ENCODE measurements around the gene TPRN. TPM values are rescaled to one million over a fixed set of nuclear protein-coding genes. Genes with fewer than 3 reads are reported as not detected.

TPRN gene
- total and polyA plus RNA-seq, 7 donors = 3.0 to 80.5 (median 4.6) TPM

DNA sequence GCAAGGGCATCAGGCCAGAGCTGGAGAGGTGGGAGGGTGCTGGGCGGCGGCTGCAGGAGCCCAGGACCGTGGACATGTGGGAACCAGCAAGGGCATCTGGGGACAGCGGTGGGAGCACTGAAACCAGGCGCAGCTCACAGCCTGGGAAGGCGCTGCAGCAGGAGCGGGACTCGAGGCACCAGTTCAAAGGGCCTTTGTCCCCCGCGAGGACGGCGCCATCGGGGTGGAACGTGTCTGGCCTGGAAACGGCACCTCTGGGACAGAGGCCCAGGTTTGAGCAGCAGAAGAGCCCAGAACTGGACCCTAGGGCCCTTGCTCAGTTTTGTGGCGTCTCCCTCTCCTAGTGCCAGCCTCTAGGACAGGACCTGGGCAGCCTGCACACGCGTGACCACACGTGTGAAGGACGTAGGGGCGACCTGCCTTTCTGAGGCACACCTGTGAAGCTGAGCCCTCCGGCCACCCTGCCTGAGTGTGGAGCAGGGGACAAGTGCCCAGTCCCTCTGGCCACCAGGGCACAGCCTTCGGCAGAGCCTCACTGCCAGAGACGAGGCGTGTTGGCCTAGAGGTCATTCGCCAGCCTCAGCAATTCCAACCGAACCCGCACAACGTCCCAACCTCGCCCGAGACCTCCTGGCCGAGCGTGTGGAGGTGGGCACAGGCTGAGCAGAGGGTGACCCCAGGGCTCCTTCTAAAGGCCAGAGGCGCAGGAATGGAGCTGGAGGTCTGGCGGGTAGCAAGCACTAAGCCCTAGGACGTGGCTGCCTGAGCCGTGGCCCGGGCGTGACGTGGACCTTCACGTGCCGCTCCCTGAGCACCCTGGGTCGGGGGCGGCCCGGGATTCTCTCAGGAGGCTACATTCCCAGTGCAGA lies 26.5 kb downstream of the TPRN start:
- Histone ChIP-seq H3K36me3 (peaks cover 0 to 19% (median 4%) of the 10 kb centered on the region in 4 donors), H3K4me1 (peaks cover 0 to 11% (median 9%) of the 10 kb centered on the region in 4 donors), H3K27me3 (peaks cover 17 to 48% (median 22%) of the 10 kb centered on the region in 3 donors), H3K4me3 (no peak overlapping the region), H3K9me3 (no peaks in the 10 kb centered on the region), H3K27ac (no peak overlapping the region)
- 55 to 82% methylated on average over 45 of the region's 45 CpGs for WGBS, 2 donors
- intact Hi-C loops (cut with DNase I) = no loop called here
- TF ChIP-seq, protein P1, sequence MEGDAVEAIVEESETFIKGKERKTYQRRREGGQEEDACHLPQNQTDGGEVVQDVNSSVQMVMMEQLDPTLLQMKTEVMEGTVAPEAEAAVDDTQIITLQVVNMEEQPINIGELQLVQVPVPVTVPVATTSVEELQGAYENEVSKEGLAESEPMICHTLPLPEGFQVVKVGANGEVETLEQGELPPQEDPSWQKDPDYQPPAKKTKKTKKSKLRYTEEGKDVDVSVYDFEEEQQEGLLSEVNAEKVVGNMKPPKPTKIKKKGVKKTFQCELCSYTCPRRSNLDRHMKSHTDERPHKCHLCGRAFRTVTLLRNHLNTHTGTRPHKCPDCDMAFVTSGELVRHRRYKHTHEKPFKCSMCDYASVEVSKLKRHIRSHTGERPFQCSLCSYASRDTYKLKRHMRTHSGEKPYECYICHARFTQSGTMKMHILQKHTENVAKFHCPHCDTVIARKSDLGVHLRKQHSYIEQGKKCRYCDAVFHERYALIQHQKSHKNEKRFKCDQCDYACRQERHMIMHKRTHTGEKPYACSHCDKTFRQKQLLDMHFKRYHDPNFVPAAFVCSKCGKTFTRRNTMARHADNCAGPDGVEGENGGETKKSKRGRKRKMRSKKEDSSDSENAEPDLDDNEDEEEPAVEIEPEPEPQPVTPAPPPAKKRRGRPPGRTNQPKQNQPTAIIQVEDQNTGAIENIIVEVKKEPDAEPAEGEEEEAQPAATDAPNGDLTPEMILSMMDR (IDR thresholded peaks at IDR 0.05) = no peak
- peak in 1 of 4 donors; percentile 14 for TF ChIP-seq POLR2AphosphoS5 (IDR thresholded peaks at IDR 0.05)
- no peak for DNase-seq

DNA sequence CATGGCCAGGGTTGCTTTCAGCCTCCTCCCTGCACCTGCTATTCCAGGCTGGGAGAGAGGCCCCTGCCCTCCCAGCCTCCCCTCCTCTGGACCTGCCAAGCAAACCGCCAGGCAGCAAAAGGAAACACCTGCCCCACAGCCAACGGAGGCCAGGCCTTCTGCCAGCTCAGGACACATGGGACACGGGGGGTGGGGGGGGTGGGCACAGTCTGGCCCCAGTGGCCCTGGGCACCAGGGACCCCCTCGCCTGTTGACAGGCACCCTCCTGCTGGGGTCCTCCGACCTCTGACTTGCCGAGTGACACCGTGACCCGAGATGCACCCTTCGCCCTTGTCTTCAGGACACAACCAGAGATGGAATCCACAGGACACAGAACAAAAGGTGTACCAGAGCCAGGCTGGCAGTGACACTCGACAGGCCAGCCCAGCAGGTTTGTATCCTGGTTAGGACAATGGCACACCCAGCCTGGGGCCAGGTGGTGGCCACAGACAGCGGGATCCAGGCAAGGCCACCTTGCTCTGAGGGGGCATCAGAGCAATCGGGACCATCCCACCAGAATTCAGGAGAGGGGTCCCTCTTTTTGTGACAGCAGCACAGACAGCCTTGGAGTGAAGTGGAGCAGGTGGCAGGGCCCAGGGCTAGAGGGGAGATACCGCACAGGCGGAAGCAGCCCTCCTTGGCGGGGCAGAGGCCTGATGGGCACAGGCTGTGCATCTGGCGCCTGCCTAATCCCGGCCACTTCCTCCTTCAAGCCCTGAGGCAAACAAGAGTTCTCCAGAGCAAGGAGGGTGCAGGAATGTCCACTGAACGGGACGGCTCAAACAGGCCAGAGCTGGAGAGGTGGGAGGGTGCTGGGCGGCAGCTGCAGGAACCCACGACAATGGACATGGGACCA lies 27.4 kb downstream of the TPRN start:
- peaks cover 0 to 20% (median 18%) of the 10 kb centered on the region in 4 donors for H3K4me1 ChIP-seq
- TF ChIP-seq POLR2A (IDR thresholded peaks at IDR 0.05) = no peak
- no peak for TF ChIP-seq POLR2AphosphoS5 (IDR thresholded peaks at IDR 0.05)
- no peak for TF ChIP-seq EP300 (IDR thresholded peaks at IDR 0.05)
- TF ChIP-seq, protein P1 (IDR thresholded peaks at IDR 0.05) = no peak
- peaks cover 26 to 57% (median 31%) of the 10 kb centered on the region in 3 donors for H3K27me3 ChIP-seq
- H3K27ac ChIP-seq = no peak overlapping the region
- WGBS, 2 donors = 24 to 39% methylated on average over 21 of the region's 21 CpGs
- H3K4me3 ChIP-seq = no peak overlapping the region
- DNase-seq = no peak
- intact Hi-C loops (cut with DNase I) = no loop called here
- no peaks in the 10 kb centered on the region for H3K9me3 ChIP-seq
- peaks cover 0 to 11% (median under 1%) of the 10 kb centered on the region in 4 donors for H3K36me3 ChIP-seq

DNA sequence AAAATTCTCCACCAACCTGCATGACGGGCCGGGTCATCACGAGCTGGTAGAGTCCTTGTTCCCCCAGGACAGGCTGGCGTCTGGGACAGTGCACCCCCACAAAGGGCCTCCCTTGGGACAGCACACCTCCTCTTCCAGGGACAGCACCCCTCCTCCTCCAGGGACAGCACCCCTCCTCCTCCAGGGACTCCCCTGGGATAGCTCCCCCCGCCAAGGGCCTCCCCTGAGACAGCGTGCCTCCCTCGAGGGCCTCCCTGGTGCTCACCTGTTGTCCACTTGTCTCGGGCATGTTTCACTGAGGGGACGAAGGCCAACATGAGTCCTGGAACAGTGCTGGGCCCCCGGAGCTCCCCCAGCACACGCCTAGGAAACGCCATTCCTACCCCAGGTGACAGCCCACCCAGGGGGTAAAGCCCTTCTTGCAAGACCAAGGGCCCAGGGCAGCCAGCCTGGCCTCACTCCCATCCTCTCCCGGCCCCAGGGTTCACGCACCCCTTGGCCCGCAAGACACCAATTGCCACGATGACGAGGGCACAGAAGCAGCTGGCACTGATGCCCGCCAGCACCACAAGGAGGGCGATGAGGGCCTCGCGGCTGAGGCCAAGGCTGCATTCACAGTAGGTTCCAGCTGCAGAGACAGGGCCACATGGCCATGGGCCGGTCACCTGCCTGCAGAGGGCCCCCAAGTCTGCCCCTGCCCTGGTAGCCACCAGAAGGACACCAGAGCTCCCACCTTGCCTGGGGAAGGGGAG lies 29.2 kb downstream of the TPRN start:
- intact Hi-C loops (cut with DNase I) = no loop called here
- peaks cover 44 to 75% (median 49%) of the 10 kb centered on the region in 3 donors for H3K27me3 ChIP-seq
- WGBS, 2 donors = 81 to 85% methylated on average over 22 of the region's 22 CpGs
- no peaks in the 10 kb centered on the region for H3K36me3 ChIP-seq
- no peak overlapping the region for H3K4me3 ChIP-seq
- TF ChIP-seq POLR2A (IDR thresholded peaks at IDR 0.05) (no peak), POLR2AphosphoS5 (IDR thresholded peaks at IDR 0.05) (no peak), EP300 (IDR thresholded peaks at IDR 0.05) (no peak)
- TF ChIP-seq, protein P1 (IDR thresholded peaks at IDR 0.05) = no peak
- H3K9me3 ChIP-seq = no peaks in the 10 kb centered on the region
- H3K4me1 ChIP-seq = peaks cover 0 to 29% (median 29%) of the 10 kb centered on the region in 4 donors
- H3K27ac ChIP-seq = no peak overlapping the region
- DNase-seq = no peak

DNA sequence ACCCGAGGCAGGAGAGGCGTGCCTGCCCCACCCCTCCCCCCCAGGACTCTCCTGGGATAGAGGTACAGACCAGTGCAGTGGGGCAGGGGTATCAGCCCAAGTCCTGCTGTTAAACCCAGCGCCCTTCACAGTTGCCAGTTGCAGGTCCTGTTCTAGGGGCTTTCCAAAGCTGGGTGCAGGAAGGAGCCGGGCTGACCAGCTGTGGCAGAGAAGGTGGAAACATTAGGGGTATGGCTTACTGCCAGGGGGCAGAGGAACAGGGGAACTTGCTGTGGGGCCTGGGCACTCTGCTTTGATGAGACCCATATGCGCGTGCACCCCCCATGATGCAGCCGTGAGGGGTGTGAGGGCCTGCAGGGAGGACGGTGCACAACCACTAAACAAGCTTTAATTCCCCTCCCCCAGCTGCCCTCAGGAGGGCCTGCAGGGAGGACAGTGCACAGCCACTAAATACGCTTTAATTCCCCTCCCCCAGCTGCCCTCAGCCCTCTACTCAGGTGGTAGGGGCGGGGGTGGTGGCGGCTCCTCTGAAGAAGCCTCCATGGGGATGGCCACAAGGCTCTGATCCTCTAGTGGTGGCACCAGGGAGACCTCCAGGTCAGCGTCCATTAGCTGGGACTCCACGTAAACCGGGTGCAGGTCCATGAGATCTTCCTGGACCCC lies 29.9 kb downstream of the TPRN start:
- Histone ChIP-seq H3K27ac (no peak overlapping the region), H3K36me3 (no peaks in the 10 kb centered on the region), H3K4me3 (no peak overlapping the region), H3K27me3 (peaks cover 52 to 82% (median 56%) of the 10 kb centered on the region in 3 donors), H3K9me3 (no peaks in the 10 kb centered on the region), H3K4me1 (peaks cover 0 to 29% (median 29%) of the 10 kb centered on the region in 4 donors)
- intact Hi-C loops (cut with DNase I) = no loop called here
- no peak for DNase-seq
- TF ChIP-seq POLR2A (IDR thresholded peaks at IDR 0.05) (no peak), POLR2AphosphoS5 (IDR thresholded peaks at IDR 0.05) (no peak), EP300 (IDR thresholded peaks at IDR 0.05) (no peak)
- TF ChIP-seq, protein P1 (IDR thresholded peaks at IDR 0.05) = no peak
- 54 to 60% methylated on average over 14 of the region's 14 CpGs for WGBS, 2 donors

All from sigmoid colon (tissue), 7 donors.